ENCODE data around the gene LIPG. TPM values are rescaled to one million over a fixed set of nuclear protein-coding genes. Genes with fewer than 3 reads are reported as not detected.
A peak's percentile ranks its signal among the peaks of the same experiment; 100 is the strongest.
"Not testable (repeated sequence)": the region's sequence is repeated elsewhere in the genome, so short reads cannot be mapped to it uniquely, and the experiment has no call there.

LIPG gene
- total RNA-seq: 100 to 1,000 TPM; 230 to 981 (median 515) TPM

DNA sequence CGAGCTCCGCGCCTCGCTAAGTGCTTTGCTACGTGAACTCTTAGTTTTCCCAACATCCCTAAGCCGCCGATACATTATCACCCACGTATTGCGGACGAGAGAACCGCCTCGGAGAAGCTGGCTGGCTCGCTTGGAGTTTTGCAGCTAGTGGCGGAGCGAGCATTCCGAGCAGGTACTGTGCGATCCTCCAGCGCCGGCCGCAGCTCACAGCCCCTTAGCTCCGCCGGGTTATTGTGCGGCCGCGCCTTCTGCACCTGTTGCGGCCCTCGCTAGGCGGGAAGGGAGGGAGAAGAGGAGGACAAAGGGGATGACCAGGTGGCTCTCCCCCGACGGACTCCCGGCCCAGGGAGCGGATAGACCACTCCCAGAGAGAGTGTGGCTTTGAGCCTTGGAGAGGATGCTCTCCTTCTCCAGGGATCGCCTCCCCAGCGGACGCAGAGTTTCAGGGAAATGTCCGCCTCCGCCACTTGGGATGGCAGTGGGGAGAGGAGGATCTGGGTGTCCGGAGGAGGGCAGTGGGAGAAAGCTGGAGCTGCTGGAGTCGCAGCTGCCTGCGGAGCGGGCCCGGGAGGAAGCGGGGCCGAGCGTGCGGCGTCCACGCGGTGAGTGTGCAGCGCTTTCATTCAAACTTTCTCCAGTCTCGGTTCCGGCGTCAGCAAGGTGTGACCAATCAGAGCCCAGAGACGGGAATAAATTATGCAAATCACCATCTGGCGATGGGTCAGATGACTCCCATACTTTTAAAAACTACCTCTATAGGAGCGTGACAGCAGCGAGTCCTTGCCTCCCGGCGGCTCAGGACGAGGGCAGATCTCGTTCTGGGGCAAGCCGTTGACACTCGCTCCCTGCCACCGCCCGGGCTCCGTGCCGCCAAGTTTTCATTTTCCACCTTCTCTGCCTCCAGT lies at the start of gene LIPG:
TSS of gene LIPG (plus strand) at position 769 of the 905 bp plus-strand sequence. CDS start 252 bp downstream, outside the sequence.
- Histone ChIP-seq H3K27me3 (no peaks in the 10 kb centered on the region), H3K4me3 (replicated peaks in 1 of 3) (peak within 1 kb of the TSS; percentile 54 to 91 (median 77)), H3K4me1 (peaks cover 14 to 28% of the 10 kb centered on the region in 2 donors), H3K9me3 (no peaks in the 10 kb centered on the region), H3K27ac (peak within 1 kb of the TSS; percentile 34 to 63 (median 54)), H3K36me3 (peaks cover 0 to 7% of the 10 kb centered on the region in 2 donors)
- 1 to 2% methylated on average over 45 to 62 of the region's 67 CpGs for WGBS, 2 donors
- peak; percentile 83 to 88 for DNase-seq
- TF ChIP-seq CTCF (IDR thresholded peaks at IDR 0.05): no peak
- peak; percentile 65 to 97 for TF ChIP-seq POLR2A (IDR thresholded peaks at IDR 0.05)
- intact Hi-C loops (cut with DNase I): loop anchor here (5.0 kb wide), 2 partner anchors 206 to 296 kb away; no protein-coding TSS in a partner anchor

DNA sequence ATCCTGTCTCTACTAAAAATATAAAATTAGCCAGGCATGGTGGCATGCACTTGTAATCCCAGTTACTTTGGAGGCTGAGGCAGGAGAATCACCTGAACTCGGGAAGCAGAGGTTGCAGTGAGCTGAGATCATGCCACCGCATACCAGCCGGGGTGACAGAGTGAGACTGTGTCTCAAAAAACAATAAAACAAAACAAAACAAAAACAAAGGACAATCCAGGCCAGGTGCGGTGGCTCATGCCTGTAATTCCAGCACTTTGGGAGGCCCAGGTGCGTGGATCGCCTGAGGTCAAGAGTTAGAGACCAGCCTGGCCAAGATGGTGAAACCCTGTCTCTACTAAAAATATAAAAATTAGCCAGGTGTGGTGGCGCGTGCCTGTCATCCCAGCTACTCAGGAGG lies 49.0 kb upstream of the LIPG start:
- not testable (repeated sequence) for H3K9me3 ChIP-seq; H3K27ac ChIP-seq; H3K4me1 ChIP-seq; H3K36me3 ChIP-seq; H3K27me3 ChIP-seq; H3K4me3 ChIP-seq (replicated peaks in 1 of 3); DNase-seq
- intact Hi-C loops (cut with DNase I): loop anchor here (5.0 to 10.0 kb wide), 2 partner anchors 272 to 344 kb away; no protein-coding TSS in a partner anchor
- WGBS, 2 donors: 91 to 95% methylated on average over 8 of the region's 8 CpGs

DNA sequence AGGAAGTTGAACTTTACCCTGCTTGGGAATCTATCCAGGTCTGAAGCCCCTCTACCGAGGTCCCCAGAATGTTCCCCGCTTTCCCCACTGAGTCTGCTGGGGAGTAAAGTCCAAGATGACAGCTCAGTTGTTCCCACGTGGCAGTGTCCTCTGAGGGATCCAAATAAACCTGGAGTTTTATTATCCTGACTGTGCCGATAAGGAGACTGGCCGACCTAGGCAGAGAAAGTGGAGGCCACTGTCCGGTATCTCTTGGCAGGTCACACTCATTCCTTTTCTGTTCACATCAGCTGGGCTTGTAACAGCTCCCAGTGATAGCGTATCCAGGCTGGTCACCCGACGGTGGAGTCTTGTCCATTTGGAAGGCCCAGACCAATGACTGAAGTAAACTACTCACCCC lies 47.3 kb upstream of the LIPG start:
- H3K4me3 ChIP-seq (replicated peaks in 1 of 3): no peak overlapping the region
- H3K27me3 ChIP-seq: no peaks in the 10 kb centered on the region
- H3K36me3 ChIP-seq: no peaks in the 10 kb centered on the region
- intact Hi-C loops (cut with DNase I): loop anchor here (5.0 to 10.0 kb wide), 2 partner anchors 270 to 343 kb away; no protein-coding TSS in a partner anchor
- WGBS, 2 donors: 86 to 91% methylated on average over 9 of the region's 9 CpGs
- H3K4me1 ChIP-seq: no peaks in the 10 kb centered on the region
- TF ChIP-seq POLR2A (IDR thresholded peaks at IDR 0.05) (no peak), CTCF (IDR thresholded peaks at IDR 0.05) (no peak)
- H3K27ac ChIP-seq: no peak overlapping the region
- no peak for DNase-seq
- H3K9me3 ChIP-seq: no peaks in the 10 kb centered on the region

DNA sequence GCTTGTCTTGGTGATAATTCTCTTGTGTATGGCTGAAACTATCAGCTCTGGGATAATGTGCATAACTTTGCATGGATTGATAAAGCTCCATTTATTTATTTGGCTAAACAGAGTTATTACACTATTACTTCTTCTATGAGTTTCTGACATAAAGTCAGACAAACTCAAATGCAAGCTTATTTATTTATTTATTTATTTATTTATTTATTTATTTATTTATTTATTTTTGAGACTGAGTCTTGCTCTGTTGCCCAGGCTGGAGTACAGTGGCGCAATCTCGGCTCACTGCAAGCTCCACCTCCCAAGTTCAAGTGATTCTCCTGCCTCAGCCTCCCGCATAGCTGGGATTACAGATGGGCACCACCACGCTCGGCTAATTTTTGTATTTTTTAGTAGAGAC lies 46.9 kb upstream of the LIPG start:
- not testable (repeated sequence) for H3K4me1 ChIP-seq; H3K27me3 ChIP-seq; H3K36me3 ChIP-seq; DNase-seq; H3K4me3 ChIP-seq (replicated peaks in 1 of 3); H3K9me3 ChIP-seq; H3K27ac ChIP-seq
- WGBS, 2 donors: 78% methylated on average over 5 of the region's 5 CpGs
- intact Hi-C loops (cut with DNase I): loop anchor here (10.0 kb wide), 1 partner anchor 270 kb away; no protein-coding TSS in a partner anchor

DNA sequence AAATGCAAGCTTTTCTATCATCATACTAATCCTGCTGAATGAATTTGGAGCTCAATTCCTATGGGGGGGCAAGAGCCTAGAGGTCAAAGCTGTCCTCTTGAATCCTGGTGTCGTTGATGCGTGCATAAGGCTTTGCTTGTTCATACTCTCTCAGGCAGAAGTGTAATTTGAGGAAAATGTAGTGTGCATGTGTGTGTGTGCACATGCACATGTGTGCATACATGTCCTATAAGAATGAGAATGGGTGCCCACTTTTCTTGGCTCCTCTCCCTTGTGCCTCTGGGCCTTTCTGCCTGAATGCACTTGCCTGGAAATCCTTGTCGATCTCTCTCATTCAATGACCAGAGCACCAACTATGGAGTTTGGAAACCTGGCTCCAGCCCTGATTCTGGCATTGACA lies 46.3 kb upstream of the LIPG start:
- intact Hi-C loops (cut with DNase I): loop anchor here (10.0 kb wide), 1 partner anchor 269 kb away; no protein-coding TSS in a partner anchor
- Histone ChIP-seq H3K27me3 (no peaks in the 10 kb centered on the region), H3K9me3 (no peaks in the 10 kb centered on the region), H3K4me3 (replicated peaks in 1 of 3) (no peak overlapping the region), H3K27ac (no peak overlapping the region), H3K36me3 (no peaks in the 10 kb centered on the region), H3K4me1 (no peaks in the 10 kb centered on the region)
- WGBS, 2 donors: 74 to 77% methylated on average over 3 of the region's 3 CpGs
- TF ChIP-seq POLR2A (IDR thresholded peaks at IDR 0.05) (no peak), CTCF (IDR thresholded peaks at IDR 0.05) (no peak)
- DNase-seq: no peak

DNA sequence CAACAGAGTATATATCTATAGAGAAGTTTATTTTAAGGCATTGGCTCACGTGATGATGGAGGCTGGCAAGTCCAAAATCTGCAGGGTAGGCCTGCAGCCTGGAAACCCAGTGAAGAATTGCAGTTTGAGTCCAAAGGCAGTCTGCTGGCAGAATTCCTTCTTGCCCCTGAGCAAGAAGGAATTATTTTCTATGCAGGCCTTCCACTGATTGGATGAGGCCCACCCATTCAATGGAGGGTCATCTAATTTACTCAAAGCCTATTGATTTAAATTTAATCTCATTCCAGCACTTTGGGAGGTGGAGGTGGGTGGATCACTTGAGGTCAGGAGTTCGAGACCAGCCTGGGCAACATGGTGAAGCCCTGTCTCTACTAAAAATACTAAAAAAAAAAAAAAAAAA lies 44.4 kb upstream of the LIPG start:
- WGBS, 2 donors: 93 to 96% methylated on average over 2 of the region's 2 CpGs
- H3K4me3 ChIP-seq (replicated peaks in 1 of 3): no peak overlapping the region
- no peaks in the 10 kb centered on the region for H3K9me3 ChIP-seq
- no peak overlapping the region for H3K27ac ChIP-seq
- intact Hi-C loops (cut with DNase I): loop anchor here (10.0 kb wide), 1 partner anchor 267 kb away; no protein-coding TSS in a partner anchor
- H3K36me3 ChIP-seq: no peaks in the 10 kb centered on the region
- H3K27me3 ChIP-seq: no peaks in the 10 kb centered on the region
- TF ChIP-seq POLR2A (IDR thresholded peaks at IDR 0.05) (no peak), CTCF (IDR thresholded peaks at IDR 0.05) (no peak)
- no peaks in the 10 kb centered on the region for H3K4me1 ChIP-seq
- DNase-seq: no peak
